GM23248 (cell line): ENCODE data around the gene DRC3.

ENCODE experiments used
- EZH2 ChIP-seq: fragments of 200-600 bp; sonication (generic); IDR thresholded peaks from 2 replicates; pipeline ENCODE4 v1.6.1; 2018; ENCODE audit warnings: antibody characterized with exemption, mild to moderate bottlenecking; ENCODE audit not compliant: insufficient read depth, poor library complexity, severe bottlenecking
- EZH2phosphoT487 ChIP-seq: fragments of 200-600 bp; sonication (generic); IDR thresholded peaks from 2 replicates; pipeline ENCODE4 v1.6.1; 2018; ENCODE audit warnings: antibody characterized with exemption, moderate library complexity, mild to moderate bottlenecking, low read depth; ENCODE audit not compliant: insufficient read depth

- TF ChIP-seq EZH2phosphoT487 (no peak), EZH2 (no peak)
Measured at GRCh38 chr17:18004884-18005305, 32.2 kb downstream of the DRC3 start.
